ENCODE data around the gene KNOP1. TPM values are rescaled to one million over a fixed set of nuclear protein-coding genes. Genes with fewer than 3 reads are reported as not detected.
A peak's percentile ranks its signal among the peaks of the same experiment; 100 is the strongest.

The KNOP1 gene
- total RNA-seq, 2 experiments from 2014 or later, result 28.9 to 29.5 TPM

- no peak for DNase-seq
- Mint-ChIP-seq H3K27me3 (no peaks in the 10 kb centered on the region), H3K4me3 (no peak overlapping the region), H3K36me3 (ENCODE audit: low read depth) (peaks cover 70% of the 10 kb centered on the region), H3K9me3 (ENCODE audit: low read depth) (no peaks in the 10 kb centered on the region), H3K4me1 (peaks cover 18% of the 10 kb centered on the region), H3K27ac (no peak overlapping the region)
- ChIA-PET POLR2A (no interaction called here), CTCF (interaction anchor here (1.2 kb wide), 1 partner anchor 149 kb away, joined by 3 read pairs; the partner anchor contains the start of gene VPS35L)
- no peak for ATAC-seq
- intact Hi-C loops (cut with DNase I, micrococcal nuclease), result no loop called here
Observed at GRCh38 chr16:19704321-19705145, 13.5 kb downstream of the KNOP1 start.

- no peak overlapping the region for H3K27ac Mint-ChIP-seq
- no peak for ATAC-seq
- CTCF ChIA-PET, result interaction anchor here (0.7 to 1.2 kb wide), 2 partner anchors 15 to 148 kb away, joined by 3 read pairs; partner anchors contain the start of gene VPS35L
Observed at GRCh38 chr16:19703172-19703889, 14.7 kb downstream of the KNOP1 start.

GRCh38 chr16:19701091-19701490 lies 16.9 kb downstream of the KNOP1 start:
- Mint-ChIP-seq H3K4me1 (peaks cover 52% of the 10 kb centered on the region), H3K9me3 (ENCODE audit: low read depth) (no peaks in the 10 kb centered on the region), H3K36me3 (ENCODE audit: low read depth) (peaks cover 70% of the 10 kb centered on the region), H3K27me3 (no peaks in the 10 kb centered on the region), H3K4me3 (no peak overlapping the region), H3K27ac (no peak overlapping the region)
- POLR2A ChIA-PET, result interaction anchor here (0.6 kb wide), 1 partner anchor 119 kb away, joined by 4 read pairs; no protein-coding TSS in a partner anchor
- peak; percentile 44 for ATAC-seq
- CTCF ChIA-PET, result interaction anchor here (0.7 kb wide), 1 partner anchor 118 kb away, joined by 3 read pairs; no protein-coding TSS in a partner anchor
- intact Hi-C loops (cut with DNase I, micrococcal nuclease), result no loop called here
- no peak for DNase-seq

More at GRCh38 chr16:19703172-19703889, 14.7 kb downstream of the KNOP1 start:
- H3K27me3 Mint-ChIP-seq, result no peaks in the 10 kb centered on the region
- peaks cover 73% of the 10 kb centered on the region for H3K36me3 Mint-ChIP-seq (ENCODE audit: low read depth)
- H3K4me1 Mint-ChIP-seq, result peaks cover 30% of the 10 kb centered on the region
- intact Hi-C loops (cut with DNase I, micrococcal nuclease), result no loop called here
- no peak overlapping the region for H3K4me3 Mint-ChIP-seq
- POLR2A ChIA-PET, result interaction anchor here (0.6 kb wide), 1 partner anchor 627 kb away, joined by 4 read pairs; no protein-coding TSS in a partner anchor
- H3K9me3 Mint-ChIP-seq (ENCODE audit: low read depth), result no peaks in the 10 kb centered on the region
- DNase-seq, result no peak

GRCh38 chr16:19700319-19700781 lies 17.7 kb downstream of the KNOP1 start:
- Mint-ChIP-seq H3K36me3 (ENCODE audit: low read depth) (peaks cover 64% of the 10 kb centered on the region), H3K27ac (peak overlapping the region; percentile 37), H3K9me3 (ENCODE audit: low read depth) (no peaks in the 10 kb centered on the region), H3K4me3 (no peak overlapping the region), H3K27me3 (no peaks in the 10 kb centered on the region), H3K4me1 (peaks cover 56% of the 10 kb centered on the region)
- POLR2A ChIA-PET, result no interaction called here
- CTCF ChIA-PET, result no interaction called here
- intact Hi-C loops (cut with DNase I, micrococcal nuclease), result no loop called here
- no peak for DNase-seq
- ATAC-seq, result no peak

GRCh38 chr16:19699472-19699871 lies 18.6 kb downstream of the KNOP1 start:
- intact Hi-C loops (cut with DNase I, micrococcal nuclease), result loop anchor here in 1 of 2 experiments (5.0 kb wide), 1 partner anchor 188 kb away; no protein-coding TSS in a partner anchor
- no peak for DNase-seq
- Mint-ChIP-seq H3K27me3 (no peaks in the 10 kb centered on the region), H3K4me1 (peaks cover 61% of the 10 kb centered on the region), H3K9me3 (ENCODE audit: low read depth) (no peaks in the 10 kb centered on the region), H3K4me3 (no peak overlapping the region), H3K36me3 (ENCODE audit: low read depth) (peaks cover 56% of the 10 kb centered on the region), H3K27ac (no peak overlapping the region)
- POLR2A ChIA-PET, result interaction anchor here (0.9 kb wide), 1 partner anchor 144 kb away, joined by 3 read pairs; no protein-coding TSS in a partner anchor
- CTCF ChIA-PET, result interaction anchor here (0.8 to 1.4 kb wide), 2 partner anchors 14 to 50 kb away, joined by 3 read pairs; no protein-coding TSS in a partner anchor
- no peak for ATAC-seq

- CTCF ChIA-PET, result interaction anchor here (0.8 to 1.4 kb wide), 2 partner anchors 15 to 50 kb away, joined by 3 read pairs; no protein-coding TSS in a partner anchor
- Mint-ChIP-seq H3K9me3 (ENCODE audit: low read depth) (no peaks in the 10 kb centered on the region), H3K4me3 (no peak overlapping the region), H3K36me3 (ENCODE audit: low read depth) (peaks cover 55% of the 10 kb centered on the region), H3K27me3 (no peaks in the 10 kb centered on the region), H3K4me1 (peaks cover 64% of the 10 kb centered on the region), H3K27ac (peak overlapping the region; percentile 72)
- intact Hi-C loops (cut with DNase I, micrococcal nuclease), result loop anchor here in 1 of 2 experiments (5.0 kb wide), 1 partner anchor 189 kb away; no protein-coding TSS in a partner anchor
- peak; percentile 60 for ATAC-seq
- DNase-seq, result peak; percentile 37
- POLR2A ChIA-PET, result interaction anchor here (0.9 kb wide), 1 partner anchor 144 kb away, joined by 3 read pairs; no protein-coding TSS in a partner anchor
Observed at GRCh38 chr16:19698480-19699465, 19.3 kb downstream of the KNOP1 start.

- CTCF ChIA-PET, result interaction anchor here (1.1 kb wide), 1 partner anchor 189 kb away, joined by 3 read pairs; no protein-coding TSS in a partner anchor
- Mint-ChIP-seq H3K4me3 (no peak overlapping the region), H3K27me3 (no peaks in the 10 kb centered on the region), H3K27ac (no peak overlapping the region), H3K4me1 (peaks cover 62% of the 10 kb centered on the region), H3K9me3 (ENCODE audit: low read depth) (no peaks in the 10 kb centered on the region), H3K36me3 (ENCODE audit: low read depth) (peaks cover 47% of the 10 kb centered on the region)
- POLR2A ChIA-PET, result no interaction called here
- intact Hi-C loops (cut with DNase I, micrococcal nuclease), result loop anchor here in 1 of 2 experiments (5.0 kb wide), 1 partner anchor 189 kb away; no protein-coding TSS in a partner anchor
- no peak for ATAC-seq
- no peak for DNase-seq
Observed at GRCh38 chr16:19697756-19698318, 20.2 kb downstream of the KNOP1 start.

- Mint-ChIP-seq H3K27me3 (no peaks in the 10 kb centered on the region), H3K36me3 (ENCODE audit: low read depth) (peaks cover 43% of the 10 kb centered on the region), H3K9me3 (ENCODE audit: low read depth) (no peaks in the 10 kb centered on the region), H3K4me3 (no peak overlapping the region), H3K4me1 (peaks cover 62% of the 10 kb centered on the region), H3K27ac (peak overlapping the region; percentile 75)
- DNase-seq (no peak), ATAC-seq (no peak)
- POLR2A ChIA-PET, result no interaction called here
- CTCF ChIA-PET, result interaction anchor here (0.6 to 1.5 kb wide), 4 partner anchors 81 to 211 kb away, joined by 3 to 4 read pairs (median 3); no protein-coding TSS in a partner anchor
- intact Hi-C loops (cut with DNase I, micrococcal nuclease), result loop anchor here in 1 of 2 experiments (1.0 to 5.0 kb wide), 2 partner anchors 21 to 190 kb away; partner anchors contain the start of genes IQCK and KNOP1
Observed at GRCh38 chr16:19696961-19697360, 21.1 kb downstream of the KNOP1 start.

- Mint-ChIP-seq H3K9me3 (ENCODE audit: low read depth) (no peaks in the 10 kb centered on the region), H3K27me3 (no peaks in the 10 kb centered on the region), H3K4me3 (peak overlapping the region; percentile 17), H3K4me1 (peaks cover 65% of the 10 kb centered on the region), H3K36me3 (ENCODE audit: low read depth) (peaks cover 44% of the 10 kb centered on the region), H3K27ac (peak overlapping the region; percentile 75)
- ChIA-PET POLR2A (interaction anchor here (0.6 to 0.7 kb wide), 2 partner anchors 17 to 21 kb away, joined by 3 to 6 read pairs; no protein-coding TSS in a partner anchor), CTCF (interaction anchor here (0.6 to 1.5 kb wide), 3 partner anchors 80 to 211 kb away, joined by 3 to 4 read pairs (median 3); no protein-coding TSS in a partner anchor)
- peak; percentile 74 for DNase-seq
- intact Hi-C loops (cut with DNase I, micrococcal nuclease), result loop anchor here in 1 of 2 experiments (1.0 to 5.0 kb wide), 2 partner anchors 22 to 191 kb away; partner anchors contain the start of genes IQCK and KNOP1
- ATAC-seq, result peak; percentile 47
Observed at GRCh38 chr16:19696328-19696727, 21.7 kb downstream of the KNOP1 start.
